MM.1S (cell line): ENCODE results near the gene MYMX.

Experiments used
- CTCF ChIP-seq: fragments of 300-600 bp; sonication (generic); IDR thresholded peaks from 2 replicates; pipeline ENCODE4 v1.5.1; 2016; ENCODE audit warnings: antibody characterized with exemption, low read length, mixed read lengths
- EZH2 ChIP-seq: fragments of 300-600 bp; sonication (generic); optimal IDR thresholded peaks from 2 replicates; pipeline ENCODE3; 2017; ENCODE audit warnings: low read depth, mild to moderate bottlenecking, antibody characterized with exemption, low read length, mixed read lengths
- EZH2phosphoT487 ChIP-seq: fragments of 300-600 bp; sonication (generic); IDR thresholded peaks from 2 replicates; pipeline ENCODE4 v1.6.1; 2018; ENCODE audit warnings: antibody characterized with exemption, low read length

- no peak for TF ChIP-seq CTCF
- TF ChIP-seq EZH2: no peak
- no peak for TF ChIP-seq EZH2phosphoT487
These were observed 4.2 kb downstream of the MYMX start for GRCh38 chr6:44220913-44221290.
